ENCODE data around the gene RBM42. TPM values are rescaled to one million over a fixed set of nuclear protein-coding genes. Genes with fewer than 3 reads are reported as not detected.

The RBM42 gene
- total RNA-seq, 1 donor from 2014 or later, result 52.7 TPM

DNA sequence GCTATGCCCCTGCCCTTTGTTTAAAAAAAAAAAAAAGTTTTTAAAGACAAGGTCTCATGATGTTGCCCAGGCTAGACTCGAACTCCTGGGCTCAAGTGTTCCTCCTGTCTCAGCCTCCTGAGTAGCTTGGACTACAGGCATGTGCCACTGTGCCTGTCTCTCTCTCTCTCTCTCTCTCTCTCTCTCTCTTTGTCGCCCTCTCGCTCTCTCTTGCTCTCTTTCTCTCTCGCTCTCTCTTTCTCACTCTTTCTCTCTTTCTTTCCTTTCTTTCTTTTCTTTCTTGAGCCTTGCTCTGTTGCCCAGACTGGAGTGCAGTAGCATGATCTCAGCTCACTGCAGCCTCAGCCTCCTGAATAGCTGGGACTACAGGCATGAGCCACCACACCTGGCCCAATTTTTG is 26.8 kb downstream of the RBM42 start:
- ATAC-seq, result no peak

DNA sequence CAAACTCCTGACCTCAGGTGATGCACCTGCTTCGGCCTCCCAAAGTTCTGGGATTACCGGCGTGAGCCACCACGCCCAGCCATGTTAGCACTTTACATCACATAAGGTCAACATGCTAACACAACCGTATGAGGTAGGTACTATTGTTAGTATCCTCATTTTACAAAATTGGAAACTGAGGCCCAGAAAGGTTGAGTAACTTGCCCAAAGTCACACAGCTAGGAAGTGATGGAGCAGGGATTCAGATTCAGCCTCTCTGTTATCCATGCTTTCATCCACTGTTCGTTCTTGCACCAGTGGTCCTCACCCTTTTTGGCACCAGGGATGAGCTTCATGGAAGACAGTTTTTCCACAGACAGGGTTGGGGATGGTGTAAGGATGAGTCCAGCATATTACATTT is 27.9 kb downstream of the RBM42 start:
- ATAC-seq, result no peak

GRCh38 chr19:35657904-35658700 is 29.3 kb downstream of the RBM42 start:
- ATAC-seq, result no peak

DNA sequence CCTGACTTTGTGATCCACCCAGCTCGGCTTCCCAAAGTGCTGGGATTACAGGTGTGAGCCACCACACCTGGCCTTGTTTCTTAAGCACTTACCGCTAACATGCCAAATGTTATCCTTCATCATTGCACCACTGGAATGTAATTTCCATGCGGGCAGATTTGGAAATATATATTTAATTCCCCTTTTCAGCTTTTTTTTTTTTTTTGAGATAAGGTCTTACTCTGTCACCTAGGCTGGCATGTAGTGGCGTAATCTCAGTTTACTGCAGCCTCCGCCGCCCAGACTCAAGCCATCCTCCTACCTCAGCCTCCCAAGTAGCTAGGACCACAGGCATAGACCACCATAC is 33.1 kb downstream of the RBM42 start:
- no peak for ATAC-seq

DNA sequence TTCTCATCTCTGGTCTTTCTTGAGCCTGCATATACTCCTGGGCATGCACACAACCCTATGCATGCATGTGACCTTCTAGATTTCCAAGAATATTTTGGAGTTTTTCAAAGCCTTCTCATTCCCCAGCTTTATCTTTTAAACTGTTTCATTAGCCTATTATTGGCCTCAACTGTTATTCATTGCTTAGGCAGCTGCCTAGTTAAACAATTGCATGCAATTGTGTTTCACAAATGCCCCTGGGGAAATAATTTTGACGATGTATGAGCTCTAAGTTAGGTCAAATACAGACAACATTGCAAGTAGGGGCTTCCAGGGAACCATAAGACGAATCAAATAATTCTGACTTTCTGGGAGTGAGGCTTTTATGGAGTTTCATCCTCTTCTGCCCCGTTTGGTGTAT is 35.1 kb downstream of the RBM42 start:
- no peak for ATAC-seq

- ATAC-seq, result no peak
Observed at GRCh38 chr19:35665157-35665556, 36.3 kb downstream of the RBM42 start.

DNA sequence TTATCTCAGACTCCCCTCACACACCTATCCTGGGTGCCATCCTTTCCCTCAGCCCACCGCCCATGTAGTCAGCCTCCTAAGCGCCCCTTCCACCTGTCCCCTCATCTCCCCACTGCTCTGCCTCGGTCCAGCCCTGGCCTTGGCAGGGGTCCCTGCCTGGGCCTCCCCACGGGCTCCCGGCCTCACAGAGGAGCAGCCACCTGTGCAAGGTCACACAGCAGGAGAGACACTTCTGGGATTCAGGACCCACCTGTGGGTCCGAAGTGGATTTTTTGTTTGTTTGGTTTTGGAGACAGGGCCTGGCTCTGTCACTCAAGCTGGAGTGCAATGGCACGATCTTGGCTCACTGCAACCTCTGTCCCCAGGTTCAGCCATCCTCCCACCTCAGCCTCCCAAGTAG is 36.8 kb downstream of the RBM42 start:
- no peak for ATAC-seq

DNA sequence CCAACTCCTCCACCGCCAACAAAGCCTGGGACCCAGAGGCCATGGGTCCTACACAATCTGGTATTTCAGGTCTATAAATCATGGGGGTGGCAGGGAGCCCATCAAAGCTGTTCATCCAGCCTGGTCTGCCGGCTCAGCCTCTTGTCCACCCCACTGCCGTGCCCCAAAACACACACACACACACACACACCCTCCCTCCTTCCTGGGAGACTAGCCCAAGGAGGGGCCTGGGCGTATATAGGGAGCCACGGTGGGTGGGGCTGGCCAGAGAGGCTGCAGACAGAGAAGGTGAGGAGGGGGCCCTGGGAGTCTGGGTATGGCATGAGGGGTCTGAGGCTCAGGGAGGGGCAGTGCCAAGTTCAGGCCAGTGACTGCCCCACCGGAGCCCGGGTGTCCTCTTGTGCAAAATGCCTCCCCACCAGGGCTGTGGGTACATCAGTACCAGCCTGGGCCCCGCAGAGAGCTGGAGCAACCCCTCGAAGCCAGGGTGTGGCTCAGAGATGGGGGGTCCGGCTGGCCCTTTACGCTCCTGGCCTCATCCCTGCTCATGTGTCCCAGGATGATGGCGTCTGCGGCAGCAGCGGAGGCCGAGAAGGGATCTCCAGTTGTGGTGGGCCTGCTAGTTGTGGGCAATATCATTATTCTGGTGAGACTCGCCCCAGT is 37.5 kb downstream of the RBM42 start, which contains the start of gene UPK1A:
Gene UPK1A, plus strand, starts transcription at position 267 of the 663 bp plus-strand sequence. Its CDS starts 296 bp downstream, at position 563.
- ATAC-seq, result peak; percentile 82

- ATAC-seq, result no peak
Observed at GRCh38 chr19:35669566-35669965, 40.7 kb downstream of the RBM42 start.

DNA sequence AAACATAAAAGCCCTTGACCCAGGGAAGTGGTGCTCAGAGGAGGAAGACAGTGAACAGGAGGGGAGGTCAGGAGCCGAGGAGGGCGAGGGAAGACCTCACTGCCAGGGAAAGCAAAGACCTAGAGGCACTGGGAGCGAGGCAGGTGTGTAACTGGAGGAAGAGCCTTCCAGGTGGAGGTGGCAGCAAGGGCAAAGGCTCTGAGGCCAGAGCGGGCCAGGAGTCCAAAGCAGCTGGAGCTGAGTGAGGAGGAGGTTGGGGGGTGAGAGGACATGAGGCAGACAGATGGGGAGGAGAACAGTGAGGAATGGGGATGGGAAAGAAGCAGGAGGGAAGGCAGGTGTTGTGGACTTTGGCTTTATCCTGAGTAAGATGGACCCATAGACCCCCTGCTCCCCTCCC is 41.1 kb downstream of the RBM42 start:
- no peak for ATAC-seq

GRCh38 chr19:35670686-35671085 is 41.9 kb downstream of the RBM42 start:
- ATAC-seq, result no peak

DNA sequence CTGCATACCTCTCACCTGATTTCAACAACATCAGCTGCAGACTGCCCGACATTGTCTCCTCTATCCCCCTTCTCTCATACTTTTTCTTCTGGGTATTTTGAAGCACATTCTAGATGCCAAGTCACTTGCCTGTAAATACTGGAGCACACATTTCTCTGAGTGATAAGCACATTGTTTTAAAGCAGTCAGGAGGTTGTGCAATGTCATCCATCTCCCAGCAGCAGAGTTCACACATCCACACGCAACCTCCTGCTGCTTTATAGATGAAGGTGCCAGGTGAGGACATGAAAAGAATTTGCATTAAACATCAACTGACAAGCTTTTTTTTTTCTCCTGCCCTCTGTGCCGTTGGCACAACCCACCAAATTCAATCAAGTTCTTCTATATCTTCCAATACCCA is 43.0 kb downstream of the RBM42 start:
- ATAC-seq, result no peak

DNA sequence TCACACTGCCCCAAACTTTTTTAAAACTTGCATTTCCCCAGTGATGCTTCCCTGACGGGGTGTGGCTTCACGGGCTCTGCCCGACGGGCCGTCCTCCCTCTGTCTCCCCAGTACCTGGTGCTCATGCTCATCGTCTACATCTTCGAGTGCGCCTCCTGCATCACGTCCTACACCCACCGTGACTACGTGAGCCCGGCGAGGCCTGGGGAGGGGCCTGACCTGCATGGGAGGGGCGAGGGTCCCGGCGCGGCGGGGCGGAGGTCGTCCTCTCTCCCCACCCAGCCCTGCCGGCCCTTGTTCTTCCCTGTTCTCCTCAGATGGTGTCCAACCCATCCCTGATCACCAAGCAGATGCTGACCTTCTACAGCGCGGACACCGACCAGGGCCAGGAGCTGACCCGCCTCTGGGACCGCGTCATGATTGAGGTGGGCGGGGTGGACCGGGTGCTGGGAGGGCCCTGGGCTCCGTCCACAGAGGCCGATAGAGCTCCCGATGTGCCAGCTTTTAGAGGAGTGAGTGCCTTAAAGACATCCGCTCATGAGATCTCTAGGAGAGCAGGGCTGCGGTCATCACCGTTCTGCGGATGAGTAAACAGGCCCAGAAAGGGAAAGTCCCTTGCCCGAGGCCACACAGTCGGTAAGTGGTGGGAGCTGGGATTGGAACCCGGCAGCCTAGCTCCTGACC is 44.4 kb downstream of the RBM42 start:
- ATAC-seq, result peak; percentile 55

- ATAC-seq, result no peak
Observed at GRCh38 chr19:35675589-35676140, 46.8 kb downstream of the RBM42 start.

Other genes starting within 250 kb of the RBM42 start
- 1.8 TPM for gene FFAR2, start 180.8 kb upstream of the RBM42 start, total RNA-seq
- 338 TPM for gene KRTDAP, start 138.6 kb upstream of the RBM42 start, total RNA-seq
- gene DMKN, start 115.4 kb upstream of the RBM42 start, total RNA-seq, result 406 TPM
- 1,433 TPM for gene SBSN, start 100.7 kb upstream of the RBM42 start, total RNA-seq
- gene GAPDHS, start 95.6 kb upstream of the RBM42 start, total RNA-seq, result not detected
- gene TMEM147, start 83.4 kb upstream of the RBM42 start, total RNA-seq, result 87.7 TPM
- gene ATP4A, start 65.4 kb upstream of the RBM42 start, total RNA-seq, result not detected
- not detected for gene PMIS2, start 42.9 kb upstream of the RBM42 start, total RNA-seq
- gene HAUS5, start 16.3 kb upstream of the RBM42 start, total RNA-seq, result 15.4 TPM
- 2.2 TPM for gene ETV2, start 12.7 kb downstream of the RBM42 start, total RNA-seq
- gene COX6B1, start 19.3 kb downstream of the RBM42 start, total RNA-seq, result 553 TPM
- gene UPK1A, start 37.5 kb downstream of the RBM42 start, total RNA-seq, result 3.8 TPM
- gene ZBTB32, start 75.5 kb downstream of the RBM42 start, total RNA-seq, result not detected
- 21.1 TPM for gene KMT2B, start 89.0 kb downstream of the RBM42 start, total RNA-seq
- gene IGFLR1, start 113.4 kb downstream of the RBM42 start, total RNA-seq, result 2.4 TPM
- gene U2AF1L4, start 116.4 kb downstream of the RBM42 start, total RNA-seq, result 10.1 TPM
- 56.9 TPM for gene PSENEN, start 116.6 kb downstream of the RBM42 start, total RNA-seq
- 3.0 TPM for gene LIN37, start 119.5 kb downstream of the RBM42 start, total RNA-seq
- 2.6 TPM for gene HSPB6, start 128.0 kb downstream of the RBM42 start, total RNA-seq
- gene PROSER3, start 129.1 kb downstream of the RBM42 start, total RNA-seq, result 14.7 TPM
- 3.9 TPM for gene ARHGAP33, start 146.5 kb downstream of the RBM42 start, total RNA-seq
- not detected for gene PRODH2, start 183.8 kb downstream of the RBM42 start, total RNA-seq
- not detected for gene NPHS1, start 223.5 kb downstream of the RBM42 start, total RNA-seq
- gene KIRREL2, start 227.9 kb downstream of the RBM42 start, total RNA-seq, result 0.24 TPM
- gene APLP1, start 239.5 kb downstream of the RBM42 start, total RNA-seq, result 0.84 TPM

All from esophagus mucosa (tissue), 1 donor.